NK-92 (cell line): Measurements from ENCODE around the gene TEX2.
"Not testable (repeated sequence)": the region's sequence is repeated elsewhere in the genome, so short reads cannot be mapped to it uniquely, and the experiment has no call there.

ENCODE experiments used
- DNase-seq: peaks from one replicate; lab custom pipeline; 2025; ENCODE audit not compliant: unreplicated experiment; lab: John Stamatoyannopoulos, UW

TEX2 gene

DNA sequence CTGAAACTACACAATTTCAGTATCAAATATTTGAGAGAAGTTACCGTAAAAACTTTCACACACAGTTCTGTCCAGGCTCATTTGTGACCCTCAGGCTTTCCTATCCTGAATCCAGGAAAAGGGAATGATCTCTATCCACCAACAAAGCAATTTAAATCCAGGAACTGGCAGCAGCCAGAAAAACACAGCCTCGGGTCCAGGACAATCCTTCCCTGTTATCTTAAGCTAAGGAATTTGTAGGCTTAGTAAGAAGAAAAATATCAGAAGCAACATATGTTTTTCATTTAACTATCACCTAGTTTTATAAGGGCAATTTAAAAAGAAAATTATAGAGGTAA, 47.1 kb downstream of the TEX2 start:
- DNase-seq, result no peak

DNA sequence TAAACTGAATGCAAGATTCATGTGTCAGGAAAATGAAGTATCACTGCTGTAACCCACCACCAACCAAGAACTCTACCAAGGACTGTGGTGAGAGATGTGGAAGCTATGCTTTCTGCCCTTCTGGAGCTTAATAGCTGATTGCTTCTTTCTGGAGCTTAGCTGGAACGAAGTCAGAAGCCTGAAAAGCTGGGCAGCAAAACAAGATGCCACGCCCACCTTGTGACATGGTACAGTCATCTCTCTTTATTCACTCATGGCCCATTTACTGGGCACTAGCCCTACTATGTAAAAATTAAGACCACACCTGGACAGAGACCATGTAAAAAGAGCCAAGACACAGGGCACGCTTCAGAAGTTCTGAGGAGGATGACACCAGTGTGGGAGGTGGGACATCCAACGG, 48.1 kb downstream of the TEX2 start:
- no peak for DNase-seq

DNA sequence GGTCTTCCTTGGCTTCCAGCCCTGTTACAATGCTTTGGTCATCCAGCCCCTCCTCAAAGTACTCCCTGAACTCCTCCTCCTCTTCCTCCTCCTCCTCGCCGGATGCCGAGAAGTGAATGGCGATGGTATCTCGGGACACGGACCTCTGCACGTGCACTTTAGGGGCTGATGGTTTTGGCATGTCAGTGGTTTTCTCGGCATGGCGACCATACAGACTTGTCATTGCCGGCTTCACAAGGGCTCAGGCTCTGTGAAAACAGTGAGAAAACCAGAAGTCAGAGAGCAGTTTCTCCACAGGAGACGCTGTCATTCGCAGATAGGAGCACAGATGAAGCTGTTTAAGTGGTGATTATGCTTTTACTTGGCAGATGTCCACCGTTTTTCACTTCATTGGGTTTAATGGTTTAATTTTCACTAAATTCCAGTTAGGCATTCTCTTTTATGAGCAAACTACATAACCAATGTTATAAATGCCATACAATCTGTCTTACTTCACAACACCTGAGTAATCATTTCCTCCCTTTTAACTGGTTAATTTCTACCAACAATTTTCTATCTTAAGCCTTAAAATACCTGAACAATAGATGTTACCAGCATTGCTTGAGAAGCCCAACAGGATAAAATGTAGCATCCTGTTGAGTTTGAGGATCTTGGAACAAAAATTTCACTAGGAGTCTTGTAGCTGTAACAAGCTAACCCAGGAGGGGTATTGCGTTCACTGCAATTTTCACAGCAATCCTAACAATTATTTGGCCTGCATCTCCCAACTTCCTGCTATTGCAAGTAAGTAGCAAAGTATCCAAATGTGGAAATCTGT, 48.9 kb downstream of the TEX2 start:
- DNase-seq, result no peak

DNA sequence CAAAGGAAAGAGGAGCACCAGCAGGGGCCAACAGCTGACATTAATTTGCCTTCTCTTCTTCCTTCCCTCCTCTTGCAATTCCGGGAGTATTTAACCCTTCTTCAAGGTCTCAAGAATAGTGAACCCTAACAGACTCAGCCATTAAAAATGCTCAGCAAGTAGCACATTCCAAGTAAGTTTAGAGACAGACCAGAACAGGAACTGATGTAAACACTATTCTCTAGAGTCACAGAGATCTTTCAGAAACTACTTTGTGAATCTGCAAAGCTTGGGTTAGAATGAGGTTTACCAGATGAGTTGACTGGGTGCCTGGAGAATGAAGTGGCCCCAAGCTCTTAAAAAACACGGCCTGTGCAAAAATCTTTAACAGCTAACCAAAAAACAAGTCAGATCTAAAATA, 50.9 kb downstream of the TEX2 start:
- no peak for DNase-seq

DNA sequence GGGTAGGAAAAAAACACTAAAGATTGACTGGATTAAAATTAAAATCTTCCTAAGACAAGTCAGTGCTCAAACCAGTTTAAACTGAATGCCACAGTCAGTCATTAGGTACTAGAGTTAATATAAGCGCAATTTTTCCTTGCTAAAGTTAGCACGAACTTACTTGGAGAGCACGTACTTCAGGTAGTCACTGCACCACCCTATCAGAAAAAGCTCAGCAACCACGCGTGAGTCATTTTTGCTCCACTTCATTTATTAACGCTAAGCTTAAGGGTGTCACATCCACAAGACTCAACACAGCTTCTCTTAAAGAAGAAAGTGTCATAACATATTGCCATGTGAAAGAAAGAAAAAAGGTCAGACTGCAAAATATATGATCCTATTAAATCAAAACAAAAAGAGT, 53.1 kb downstream of the TEX2 start:
- DNase-seq, result no peak

DNA sequence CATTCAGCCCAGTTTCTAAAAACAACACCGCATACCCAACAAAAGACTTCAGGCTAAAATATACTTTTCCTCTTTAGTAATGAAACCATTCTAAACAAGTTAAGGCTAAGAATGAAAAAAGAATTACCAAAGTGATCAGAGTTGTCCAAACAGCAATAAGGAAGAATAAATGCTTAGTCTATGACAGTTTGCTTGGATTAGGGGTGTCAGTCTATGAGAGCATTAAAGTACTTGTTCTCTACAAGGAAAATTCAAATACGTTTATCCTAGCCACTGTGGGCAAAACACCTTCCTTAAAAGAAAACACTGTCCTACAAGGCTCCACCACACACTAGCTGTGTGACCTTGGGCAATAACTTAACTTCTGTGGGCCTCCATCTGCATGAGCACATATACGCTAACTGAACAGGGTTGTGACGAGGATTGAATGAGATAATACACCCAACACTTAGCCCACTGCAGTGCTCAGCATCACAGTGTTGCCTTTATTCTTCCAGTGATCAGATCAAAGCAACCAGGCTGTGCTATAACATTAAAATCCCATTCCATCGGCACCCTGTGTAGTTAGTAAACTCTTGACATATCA, 53.6 kb downstream of the TEX2 start:
- DNase-seq, result no peak

DNA sequence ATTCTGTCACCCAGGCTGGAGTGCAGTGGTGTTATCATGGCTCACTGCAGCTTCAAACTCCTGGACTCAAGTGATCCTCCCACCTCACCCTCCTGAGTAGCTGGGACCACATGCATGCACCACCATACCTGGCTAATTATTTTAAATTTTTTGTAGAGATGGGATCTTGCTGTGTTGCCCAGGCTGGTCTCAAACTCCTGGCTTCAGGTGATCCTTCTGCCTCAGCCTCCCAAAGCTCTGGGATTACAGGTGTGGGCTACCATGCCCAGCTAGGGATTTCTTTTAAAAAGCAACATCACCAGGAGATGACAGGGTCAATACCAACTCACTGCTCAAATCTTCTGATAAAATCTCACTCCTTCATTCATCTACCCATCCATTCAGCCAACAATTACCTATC, 54.4 kb downstream of the TEX2 start:
- not testable (repeated sequence) for DNase-seq

DNA sequence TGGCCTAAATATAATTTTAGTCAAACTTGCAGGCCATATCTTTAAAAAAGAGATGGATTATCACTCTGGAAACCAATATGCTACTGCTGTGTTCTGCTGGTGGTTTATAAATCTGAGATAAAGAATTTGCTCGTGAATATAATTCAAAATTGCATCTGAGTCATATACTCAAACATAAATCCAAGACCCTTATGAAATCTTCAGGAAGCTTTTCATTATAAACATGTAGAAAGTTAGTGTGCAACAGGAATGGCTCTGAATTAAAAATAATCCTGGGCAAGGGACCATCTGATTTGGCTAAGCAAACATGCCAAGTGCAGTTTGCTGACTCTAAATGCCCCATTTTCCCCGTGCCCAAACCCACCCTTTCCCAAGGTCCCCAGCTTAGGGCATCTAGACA, 57.3 kb downstream of the TEX2 start:
- DNase-seq, result no peak

DNA sequence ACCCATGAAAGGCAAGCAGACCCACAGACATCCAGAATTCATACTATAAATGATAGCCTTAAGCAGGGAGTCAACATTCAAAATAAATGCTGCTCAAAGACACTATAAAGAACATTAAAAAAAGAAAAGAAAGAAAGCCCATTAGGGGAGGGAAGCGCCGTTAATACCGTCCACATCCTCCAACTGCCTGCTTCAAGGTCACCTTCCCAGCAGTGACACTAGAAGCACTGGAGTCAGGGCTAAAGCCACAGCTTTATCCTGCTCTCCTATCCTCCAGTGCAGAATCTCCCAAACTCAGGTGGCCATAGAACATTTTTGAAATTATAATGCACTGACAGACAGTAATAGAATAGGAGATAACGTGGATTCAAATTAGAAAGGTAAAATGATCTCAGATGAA, 59.4 kb downstream of the TEX2 start:
- DNase-seq, result no peak

DNA sequence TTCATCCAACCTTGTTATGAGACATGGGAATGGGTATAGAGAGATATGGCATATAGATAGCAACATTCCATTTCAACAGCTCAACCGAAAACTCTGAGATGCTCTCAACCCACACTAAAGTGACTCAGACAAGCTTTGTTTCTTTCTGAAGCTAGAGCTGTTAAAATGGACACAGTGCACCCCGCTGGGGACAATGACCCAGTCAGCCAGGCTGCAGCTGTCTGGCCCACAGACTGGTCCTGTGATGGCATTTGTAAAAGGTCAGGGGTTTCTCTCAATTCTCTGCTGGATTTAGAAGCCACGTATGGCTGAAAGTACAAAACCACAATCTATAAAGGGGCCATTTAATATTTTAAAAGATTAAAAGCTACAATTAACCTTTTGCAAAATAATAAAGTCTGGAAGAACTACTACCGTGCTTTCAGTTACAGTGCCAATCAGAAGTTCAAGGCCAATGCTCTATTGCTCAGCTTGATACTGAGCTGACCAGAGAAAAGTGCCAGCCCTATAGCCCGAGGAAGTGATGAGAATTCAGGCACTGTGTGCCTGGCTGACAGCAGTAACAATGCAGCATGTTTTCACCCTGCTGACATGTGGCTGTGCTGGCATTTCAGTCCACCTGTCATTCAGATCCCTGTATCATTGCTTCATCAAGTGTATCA, 60.2 kb downstream of the TEX2 start:
- DNase-seq, result no peak

DNA sequence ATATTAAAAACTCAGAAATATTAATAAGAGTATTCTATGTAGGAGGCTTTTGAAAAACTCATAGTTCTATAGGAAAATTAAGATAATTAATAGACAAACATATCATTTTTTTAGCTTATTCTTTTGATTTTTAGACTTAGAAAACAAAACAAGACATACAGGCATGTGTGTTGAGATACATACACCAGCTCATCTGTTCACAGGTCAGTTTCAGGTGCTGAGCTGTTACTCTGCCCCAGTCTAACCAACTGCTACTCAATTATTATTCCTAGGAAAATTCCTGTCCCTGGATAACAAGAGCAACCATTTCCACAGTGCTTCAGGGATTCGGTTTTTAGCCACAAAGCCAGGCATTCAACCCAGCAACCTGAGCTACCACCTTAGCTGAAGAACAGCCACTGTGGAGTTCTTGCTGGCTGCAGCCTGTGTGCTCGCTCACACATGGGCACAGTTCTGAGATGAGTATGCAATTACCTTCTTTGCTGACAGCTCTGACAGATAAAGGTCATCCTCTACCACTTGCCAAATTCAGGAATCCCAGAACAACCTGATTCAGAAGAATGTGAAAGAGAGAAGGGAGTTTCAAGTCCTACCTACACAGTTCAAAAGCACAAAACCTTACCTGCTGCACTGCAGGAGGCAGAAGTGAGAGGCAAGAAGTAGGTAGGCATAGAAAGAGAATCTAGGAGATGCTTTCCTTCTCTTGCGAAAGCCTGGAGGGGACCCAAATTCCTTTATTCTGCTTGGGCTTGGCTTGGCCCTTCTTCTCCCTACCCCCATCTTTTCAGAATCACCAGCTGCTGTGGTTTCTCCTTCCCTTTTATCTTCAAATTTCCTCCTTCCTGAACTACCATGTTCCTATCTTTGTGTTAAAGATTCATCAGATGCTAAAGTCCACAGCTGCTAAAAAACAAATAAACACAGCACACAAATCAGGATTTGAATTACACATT, 62.7 kb downstream of the TEX2 start:
- no peak for DNase-seq

DNA sequence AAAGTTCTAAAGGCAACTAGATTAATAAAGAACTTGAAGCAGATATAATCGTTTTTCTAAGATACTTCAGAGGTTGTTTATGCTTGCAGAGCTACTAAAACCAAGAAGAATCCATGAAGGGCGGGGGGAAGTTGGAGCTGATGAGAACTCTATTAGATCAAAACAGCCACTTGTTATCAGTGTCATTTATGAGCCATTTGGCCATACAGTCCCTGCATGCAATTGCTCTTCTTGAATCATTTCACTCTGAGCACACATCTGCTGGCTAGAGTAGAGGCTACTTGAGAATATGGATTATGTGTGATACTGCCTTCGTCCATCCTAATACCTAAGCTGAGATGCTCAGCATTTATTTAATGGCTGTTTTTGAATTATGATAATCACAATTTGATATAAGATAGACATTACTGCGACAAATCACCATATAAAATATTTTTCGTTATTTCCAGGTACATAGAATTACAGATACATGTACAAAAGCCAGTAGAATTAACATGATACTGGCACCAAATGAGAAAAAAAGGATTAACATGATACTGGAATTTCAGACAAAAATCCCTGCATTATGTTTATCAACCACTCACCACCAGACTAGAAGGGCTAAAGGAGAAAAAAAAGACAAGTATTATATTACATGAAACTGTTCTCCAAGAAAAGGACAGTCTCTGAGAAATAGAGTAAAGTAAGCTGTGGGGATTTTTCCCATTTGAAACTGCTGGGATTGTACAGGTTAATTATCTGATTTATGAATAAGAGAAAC, 64.5 kb downstream of the TEX2 start:
- no peak for DNase-seq

DNA sequence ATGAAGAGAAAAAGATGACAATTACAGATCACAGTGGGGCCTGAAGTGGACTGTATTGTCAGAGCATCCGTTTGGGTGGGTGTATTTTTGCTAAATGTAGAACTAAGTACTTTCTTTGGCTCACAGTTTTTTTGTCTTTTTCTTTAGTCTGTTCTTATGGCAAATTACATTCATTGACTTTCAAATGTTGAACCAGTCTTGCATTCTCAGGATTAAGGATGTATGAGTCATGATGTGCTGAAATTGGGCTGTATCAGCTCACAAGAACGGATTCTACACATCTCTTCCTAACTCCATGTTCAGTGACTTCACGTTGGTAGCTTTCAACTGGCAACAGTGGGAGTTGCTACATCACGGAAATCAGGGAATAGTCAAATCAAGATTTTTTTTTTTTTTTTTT, 66.5 kb downstream of the TEX2 start:
- no peak for DNase-seq

DNA sequence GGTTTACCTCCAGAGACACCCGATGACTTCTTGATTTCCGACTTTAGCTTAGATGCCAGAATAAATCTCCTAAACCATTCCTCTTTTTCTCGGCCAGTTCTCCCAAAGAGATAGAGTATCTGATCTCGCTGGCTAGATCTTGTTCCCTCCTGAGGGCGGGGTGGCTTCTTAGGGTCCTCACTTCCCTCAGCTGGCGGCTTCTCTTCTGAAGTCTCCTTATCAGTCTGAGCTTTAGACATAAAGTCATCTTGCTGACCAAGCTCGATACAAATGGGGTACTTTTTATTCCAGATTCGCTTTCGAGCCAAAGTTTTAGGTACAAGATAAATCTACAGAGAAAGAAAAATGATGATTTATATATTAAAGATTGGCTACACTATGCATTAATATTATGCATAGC, 69.5 kb downstream of the TEX2 start:
- DNase-seq, result no peak

DNA sequence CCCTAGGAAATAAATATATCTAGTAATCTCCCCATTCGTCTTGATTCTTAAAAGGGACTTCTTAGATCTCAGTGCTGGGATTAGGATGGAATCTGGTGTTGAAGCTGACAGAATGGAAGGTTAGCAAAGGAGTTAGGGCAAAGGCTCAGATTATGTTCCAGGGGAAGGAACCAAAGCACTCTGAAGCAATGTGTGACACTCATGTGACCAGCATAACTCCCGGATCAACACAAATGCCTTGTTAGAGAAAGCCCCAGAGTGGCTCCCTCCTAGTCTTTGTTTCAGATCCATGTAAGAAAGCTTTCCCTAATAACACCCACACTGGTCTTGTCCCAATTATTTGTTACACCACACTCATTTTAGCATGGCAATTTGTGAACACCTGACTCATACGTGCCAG, 70.5 kb downstream of the TEX2 start:
- no peak for DNase-seq

DNA sequence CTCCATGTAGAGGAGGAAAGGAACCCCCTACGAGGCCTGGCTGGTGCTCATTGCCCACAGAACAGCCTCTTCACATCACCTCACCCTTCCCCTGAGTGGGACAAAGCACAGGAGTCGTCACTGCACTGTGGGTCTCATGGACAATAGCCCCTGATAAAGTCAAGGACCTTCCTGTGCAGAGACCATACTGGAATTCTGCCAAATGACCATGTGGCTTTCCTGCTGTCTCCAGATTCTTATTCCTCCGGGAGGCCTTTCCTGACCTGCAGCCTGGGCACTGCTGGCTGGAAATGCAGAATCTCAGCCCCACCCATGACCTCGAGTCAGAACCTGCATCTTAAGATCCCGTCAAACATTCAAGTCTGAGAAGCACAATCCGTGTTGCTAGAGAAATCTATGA, 72.6 kb downstream of the TEX2 start:
- DNase-seq, result no peak

DNA sequence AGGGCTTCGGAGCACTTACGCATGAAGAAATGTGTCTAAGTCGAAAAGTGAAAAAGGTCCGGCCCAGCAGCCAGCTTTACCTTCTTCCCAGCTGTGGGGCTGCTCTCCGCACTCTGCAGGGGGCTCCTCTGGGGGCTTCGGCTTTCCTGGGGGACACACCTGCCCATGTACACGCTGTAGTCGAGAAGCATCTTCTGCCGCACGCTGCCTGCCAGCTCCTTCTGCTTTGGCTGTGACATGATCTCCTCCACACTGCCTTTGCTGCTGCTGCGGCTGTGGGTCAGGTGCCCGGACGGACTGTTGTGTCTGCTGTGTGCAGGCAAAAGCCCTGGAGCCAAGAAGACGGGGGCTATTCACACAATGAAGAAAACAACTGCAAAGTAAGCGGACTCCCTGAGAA, 75.0 kb downstream of the TEX2 start:
- DNase-seq, result no peak

DNA sequence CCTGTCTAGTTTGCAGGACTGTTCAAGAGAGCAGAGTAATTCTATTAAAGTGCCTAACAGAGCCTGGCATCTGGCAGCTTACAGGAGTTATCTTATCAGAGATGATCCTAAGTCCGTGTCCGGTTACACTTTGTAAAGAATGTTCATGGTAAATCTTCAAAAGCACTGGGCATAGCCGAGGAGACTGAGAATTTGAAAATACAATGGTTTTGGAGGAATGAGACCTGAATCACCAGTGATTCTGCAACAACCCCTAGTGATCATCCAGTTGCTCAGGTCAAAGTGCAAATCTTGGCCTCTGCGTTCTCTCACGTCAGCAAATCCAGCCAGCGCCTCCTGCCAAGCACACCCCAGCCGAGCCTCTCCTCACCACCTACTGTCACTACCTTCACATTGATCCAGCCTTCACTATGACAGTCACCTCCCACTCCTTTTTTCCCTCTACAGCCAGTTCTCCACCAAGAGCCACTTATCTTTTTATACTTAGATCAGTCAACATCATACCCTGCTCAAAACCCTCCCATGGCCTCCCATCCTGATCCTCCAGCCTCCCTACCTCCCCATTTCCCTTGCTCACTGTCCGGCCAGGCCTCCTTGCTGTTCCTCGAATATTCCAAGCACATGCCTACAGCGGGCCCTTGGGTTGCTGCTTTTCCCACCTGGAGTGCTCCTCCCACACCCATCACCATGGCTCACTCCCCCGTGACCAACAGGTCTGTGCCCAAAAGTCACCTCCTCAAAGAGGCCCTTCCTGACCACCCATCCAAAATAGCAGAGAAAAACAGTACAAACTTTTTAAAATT, 75.8 kb downstream of the TEX2 start:
- DNase-seq, result no peak

DNA sequence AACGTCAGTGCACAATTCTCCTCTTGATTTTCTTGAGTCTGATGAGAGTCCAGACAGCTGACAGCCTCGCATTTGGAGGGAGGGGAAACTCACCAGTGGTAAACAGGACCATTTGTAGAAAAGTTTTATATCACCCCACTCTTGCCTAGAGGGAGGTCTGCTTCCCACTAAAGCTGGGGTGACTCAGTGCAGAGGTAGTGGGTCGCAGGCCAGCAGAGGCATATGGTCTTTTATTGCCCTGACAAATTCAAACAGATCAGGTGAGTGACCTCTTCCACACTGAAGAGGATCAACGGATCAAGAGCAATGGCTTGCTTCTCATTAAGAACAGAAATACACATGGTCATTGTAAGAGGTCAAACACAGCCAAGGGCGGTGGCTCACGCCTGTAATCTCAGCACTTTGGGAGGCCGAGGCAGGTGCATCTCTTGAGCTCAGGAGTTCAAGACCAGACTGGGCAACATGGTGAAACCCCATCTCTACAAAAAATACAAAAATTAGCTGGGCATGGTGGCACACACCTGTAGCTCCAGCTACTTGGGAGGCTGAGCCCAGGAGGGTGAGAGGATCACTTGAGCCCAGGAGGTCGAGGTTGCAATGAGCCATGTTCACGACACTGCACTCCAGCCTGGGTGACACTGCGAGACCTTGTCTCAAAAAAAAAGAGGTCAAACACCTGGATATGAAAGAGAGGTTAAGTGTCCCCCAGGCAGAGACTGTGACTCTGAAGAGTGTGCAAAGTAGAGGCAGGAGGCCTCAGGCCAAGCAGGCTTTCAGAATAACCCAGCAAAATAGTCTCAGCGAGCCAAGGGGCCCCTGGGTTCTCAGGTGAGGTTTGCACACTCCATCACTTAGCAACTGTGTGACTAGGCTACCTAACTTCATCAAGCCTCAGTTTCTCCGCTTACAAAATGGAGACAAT, 76.6 kb downstream of the TEX2 start:
- no peak for DNase-seq
